GM19035 (cell line): ENCODE results near the gene FALEC.
A peak's percentile ranks its signal among the peaks of the same experiment; 100 is the strongest.

ENCODE experiments used
- ATAC-seq: cut with Tn5 transposase; IDR thresholded peaks from one replicate; pipeline ENCODE4 v1.9.1; 2021; ENCODE audit not compliant: unreplicated experiment

The FALEC gene

GRCh38 chr1:150515328-150516049 is at the start of gene FALEC:
TSS of gene FALEC (plus strand) at chr1:150515752.
- peak; percentile 96 for ATAC-seq

GRCh38 chr1:150466964-150467363 is 48.6 kb upstream of the FALEC start:
- no peak for ATAC-seq

- ATAC-seq, result no peak
Observed at GRCh38 chr1:150469291-150469690, 46.3 kb upstream of the FALEC start.

- ATAC-seq, result no peak
Observed at GRCh38 chr1:150472601-150473200, 42.9 kb upstream of the FALEC start.

- no peak for ATAC-seq
Observed at GRCh38 chr1:150473659-150474058, 41.9 kb upstream of the FALEC start.

GRCh38 chr1:150474869-150475268 is 40.7 kb upstream of the FALEC start:
- ATAC-seq, result no peak

GRCh38 chr1:150476754-150477153 is 38.8 kb upstream of the FALEC start:
- no peak for ATAC-seq

GRCh38 chr1:150477320-150477719 is 38.2 kb upstream of the FALEC start:
- no peak for ATAC-seq

GRCh38 chr1:150477733-150478132 is 37.8 kb upstream of the FALEC start:
- no peak for ATAC-seq

- ATAC-seq, result no peak
Observed at GRCh38 chr1:150479370-150479769, 36.2 kb upstream of the FALEC start.

GRCh38 chr1:150479927-150480352 is 35.6 kb upstream of the FALEC start:
- no peak for ATAC-seq

GRCh38 chr1:150484431-150484830 is 31.1 kb upstream of the FALEC start:
- no peak for ATAC-seq

GRCh38 chr1:150484861-150485260 is 30.7 kb upstream of the FALEC start:
- no peak for ATAC-seq

GRCh38 chr1:150486966-150487762 is 28.4 kb upstream of the FALEC start, which contains the start of gene TARS2:
TSS of gene TARS2 (plus strand) at chr1:150487419. CDS start at chr1:150487451, 32 bp downstream.
- ATAC-seq, result peak; percentile 100

GRCh38 chr1:150487763-150488115 is 27.8 kb upstream of the FALEC start:
- ATAC-seq, result no peak

- ATAC-seq, result no peak
Observed at GRCh38 chr1:150493175-150493574, 22.4 kb upstream of the FALEC start.

- ATAC-seq, result no peak
Observed at GRCh38 chr1:150498342-150498741, 17.2 kb upstream of the FALEC start.

- ATAC-seq, result no peak
Observed at GRCh38 chr1:150505431-150505830, 10.1 kb upstream of the FALEC start.

GRCh38 chr1:150507912-150508864 is 7.4 kb upstream of the FALEC start, which contains the start of gene ECM1:
TSS of gene ECM1 (plus strand) at chr1:150508109. CDS start at chr1:150508210, 101 bp downstream.
- no peak for ATAC-seq

GRCh38 chr1:150508982-150509381 is 6.6 kb upstream of the FALEC start:
- ATAC-seq, result no peak

GRCh38 chr1:150511551-150511950 is 4.0 kb upstream of the FALEC start:
- no peak for ATAC-seq
